Esophagus squamous epithelium (tissue), 5 donors: Measurements from ENCODE around the gene LMBRD1. TPM values are rescaled to one million over a fixed set of nuclear protein-coding genes. Genes with fewer than 3 reads are reported as not detected.
"Not testable (repeated sequence)": the region's sequence is repeated elsewhere in the genome, so short reads cannot be mapped to it uniquely, and the experiment has no call there.

Experiments
- DNase-seq: peaks from one replicate; lab custom pipeline; 2025; lab: John Stamatoyannopoulos, UW
- H3K27ac ChIP-seq, 4 donors: fragments of 200-600 bp; sonication (generic); one replicate each; pipeline ENCODE4 v1.5.1; 2016 to 2019; ENCODE audit warnings: mild to moderate bottlenecking in 1 of 4
- H3K27me3 ChIP-seq, 4 donors: fragments of 200-600 bp; sonication (generic); 1 replicate in 3 of 4; 2 replicates in 1 of 4; pipeline versions ENCODE4 v1.5.1 to v1.6.0; 2017 to 2021; ENCODE audit warnings: antibody characterized with exemption in 1 of 4
- H3K36me3 ChIP-seq, 3 donors: fragments of 200-600 bp; sonication (generic); one replicate each; pipeline ENCODE4 v1.5.1; 2016 to 2019
- H3K4me1 ChIP-seq, 3 donors: fragments of 200-600 bp; sonication (generic); one replicate each; pipeline ENCODE4 v1.5.1; 2017 to 2019
- H3K4me3 ChIP-seq, 4 donors: fragments of 200-600 bp; sonication (generic); 1 replicate in 3 of 4; 2 replicates in 1 of 4; pipeline ENCODE4 v1.5.1; 2016 to 2019; ENCODE audit warnings: mild to moderate bottlenecking in 2 of 4, moderate library complexity in 1 of 4
- H3K9me3 ChIP-seq, 3 donors: fragments of 200-600 bp; sonication (generic); one replicate each; pipeline ENCODE4 v1.5.1; 2016 to 2019
- POLR2A ChIP-seq, 4 donors: fragments of 450-650 bp; IDR thresholded peaks; one replicate each; pipeline ENCODE4 v1.6.1; 2017; ENCODE audit warnings: antibody characterized with exemption in 4 of 4, mild to moderate bottlenecking in 4 of 4, moderate library complexity in 3 of 4
- WGBS, 2 donors: methylation state at CpG; one replicate each; pipeline ENCODE4 v1.1.5; 2018; 5-methylcytosine and 5-hydroxymethylcytosine counted together
- intact Hi-C: fragments of 100-400 bp; cut with DNase I; formaldehyde crosslinking; loops from one replicate; pipeline ENCODE4 v1.15.0; 2022
- total RNA-seq, 4 donors: library from RNA; depleted of rRNA; stranded (reverse); fragments of >200 nt; gene quantifications; one replicate each; pipeline ENCODE4 v1.1.0, GENCODE V29; 2016
- TF ChIP-seq, protein P1 (sequence below), 6 experiments: fragments of 450-650 bp in 4 of 6; fragments of 200-600 bp in 2 of 6; sonication (generic) in 2 of 6; IDR thresholded peaks; one replicate each; pipeline ENCODE4 v1.5.1; 2016 to 2019; ENCODE audit warnings: antibody characterized with exemption in 6 of 6, mild to moderate bottlenecking in 4 of 6, moderate library complexity in 4 of 6
- donor health status: DM: yes; HTN: yes; CAD: no.

The LMBRD1 gene
- total RNA-seq, 4 donors from 2014 or later, result 23.0 to 50.6 (median 41.1) TPM

DNA sequence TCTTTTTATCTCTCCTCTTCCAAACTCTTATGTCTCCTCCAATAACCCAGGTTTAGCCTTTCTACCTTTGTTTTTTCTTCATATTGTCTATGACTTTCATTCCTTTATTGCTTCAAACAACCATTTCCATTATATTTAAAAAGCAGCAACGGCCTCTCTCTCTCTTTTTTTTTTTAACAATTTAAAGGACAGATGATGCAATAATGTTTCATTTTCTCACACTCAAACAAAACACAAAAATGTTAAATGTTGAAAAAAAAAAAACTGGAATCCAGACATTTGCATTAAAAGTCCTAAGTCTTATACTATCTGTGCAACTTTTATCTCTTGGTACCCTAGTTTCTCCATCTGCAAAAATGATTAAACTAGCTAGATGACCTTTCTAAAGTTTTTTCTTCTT is 105.8 kb downstream of the LMBRD1 start:
- 73 to 93% methylated on average over 1 of the region's 1 CpG for WGBS, 2 donors

DNA sequence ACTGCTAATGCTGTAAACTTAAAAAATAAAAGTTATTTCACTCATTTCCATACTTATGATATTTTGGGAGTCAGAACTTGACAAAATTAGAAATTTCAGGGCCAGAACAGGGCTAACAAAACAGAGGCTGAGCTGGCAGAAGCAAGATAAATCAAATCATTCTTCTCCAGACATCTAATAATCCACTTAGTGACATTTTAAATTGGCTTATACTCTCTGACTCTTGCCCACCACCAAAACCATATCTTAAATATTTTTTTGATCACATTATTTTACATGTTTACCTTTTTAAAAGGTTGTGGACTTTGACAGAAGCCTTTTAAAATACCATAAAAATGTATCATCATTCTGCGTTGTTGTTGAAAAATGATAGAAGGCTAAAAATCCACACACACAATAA is 116.5 kb downstream of the LMBRD1 start:
- WGBS, 2 donors, result 97 to 100% methylated on average over 1 of the region's 1 CpG
- TF ChIP-seq, protein P1, sequence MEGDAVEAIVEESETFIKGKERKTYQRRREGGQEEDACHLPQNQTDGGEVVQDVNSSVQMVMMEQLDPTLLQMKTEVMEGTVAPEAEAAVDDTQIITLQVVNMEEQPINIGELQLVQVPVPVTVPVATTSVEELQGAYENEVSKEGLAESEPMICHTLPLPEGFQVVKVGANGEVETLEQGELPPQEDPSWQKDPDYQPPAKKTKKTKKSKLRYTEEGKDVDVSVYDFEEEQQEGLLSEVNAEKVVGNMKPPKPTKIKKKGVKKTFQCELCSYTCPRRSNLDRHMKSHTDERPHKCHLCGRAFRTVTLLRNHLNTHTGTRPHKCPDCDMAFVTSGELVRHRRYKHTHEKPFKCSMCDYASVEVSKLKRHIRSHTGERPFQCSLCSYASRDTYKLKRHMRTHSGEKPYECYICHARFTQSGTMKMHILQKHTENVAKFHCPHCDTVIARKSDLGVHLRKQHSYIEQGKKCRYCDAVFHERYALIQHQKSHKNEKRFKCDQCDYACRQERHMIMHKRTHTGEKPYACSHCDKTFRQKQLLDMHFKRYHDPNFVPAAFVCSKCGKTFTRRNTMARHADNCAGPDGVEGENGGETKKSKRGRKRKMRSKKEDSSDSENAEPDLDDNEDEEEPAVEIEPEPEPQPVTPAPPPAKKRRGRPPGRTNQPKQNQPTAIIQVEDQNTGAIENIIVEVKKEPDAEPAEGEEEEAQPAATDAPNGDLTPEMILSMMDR (IDR thresholded peaks at IDR 0.05), result no peak
- TF ChIP-seq POLR2A (IDR thresholded peaks at IDR 0.05), result no peak
- DNase-seq, result no peak
- H3K4me1 ChIP-seq, result no peaks in the 10 kb centered on the region
- no peak overlapping the region for H3K27ac ChIP-seq
- intact Hi-C loops, result no loop called here
- H3K36me3 ChIP-seq, result peaks cover 0 to 23% (median 0%) of the 10 kb centered on the region in 3 donors
- no peak overlapping the region for H3K4me3 ChIP-seq
- H3K9me3 ChIP-seq, result no peaks in the 10 kb centered on the region
- H3K27me3 ChIP-seq, result no peaks in the 10 kb centered on the region

More for the DNA sequence above, 105.8 kb downstream of the LMBRD1 start:
- no peak for TF ChIP-seq POLR2A (IDR thresholded peaks at IDR 0.05)
- TF ChIP-seq, protein P1 (IDR thresholded peaks at IDR 0.05), result no peak
- Histone ChIP-seq H3K9me3 (no peaks in the 10 kb centered on the region), H3K27ac (no peak overlapping the region), H3K27me3 (no peaks in the 10 kb centered on the region), H3K4me1 (no peaks in the 10 kb centered on the region), H3K36me3 (peaks cover 0 to 16% (median 0%) of the 10 kb centered on the region in 3 donors), H3K4me3 (no peak overlapping the region)
- intact Hi-C loops, result no loop called here
- no peak for DNase-seq

DNA sequence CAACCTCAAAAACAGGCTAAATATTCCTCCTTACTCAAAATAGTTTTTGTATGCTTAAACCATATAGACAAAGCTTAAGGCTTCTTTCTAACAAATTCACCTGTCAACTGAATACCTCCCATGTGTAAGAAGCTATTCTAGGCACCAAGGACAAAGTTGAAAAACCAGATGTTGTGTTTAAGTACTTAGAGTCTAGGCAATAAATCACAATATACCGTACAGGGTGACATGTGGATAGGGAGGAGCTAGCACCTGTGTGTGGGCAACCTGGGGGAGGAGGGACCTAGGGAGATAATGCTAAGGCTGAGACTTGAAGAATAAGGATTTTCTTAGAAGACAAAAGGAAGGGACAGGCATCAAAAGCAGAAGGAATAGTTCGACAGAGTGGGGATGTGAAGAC is 123.5 kb downstream of the LMBRD1 start:
- Histone ChIP-seq H3K36me3 (peaks cover 0 to 72% (median 0%) of the 10 kb centered on the region in 3 donors), H3K4me3 (no peak overlapping the region), H3K27me3 (no peaks in the 10 kb centered on the region), H3K9me3 (no peaks in the 10 kb centered on the region), H3K27ac (no peak overlapping the region), H3K4me1 (no peaks in the 10 kb centered on the region)
- TF ChIP-seq, protein P1 (IDR thresholded peaks at IDR 0.05), result no peak
- TF ChIP-seq POLR2A (IDR thresholded peaks at IDR 0.05), result no peak
- DNase-seq, result no peak
- WGBS, 2 donors, result 48 to 59% methylated on average over 2 of the region's 2 CpGs
- intact Hi-C loops, result no loop called here

DNA sequence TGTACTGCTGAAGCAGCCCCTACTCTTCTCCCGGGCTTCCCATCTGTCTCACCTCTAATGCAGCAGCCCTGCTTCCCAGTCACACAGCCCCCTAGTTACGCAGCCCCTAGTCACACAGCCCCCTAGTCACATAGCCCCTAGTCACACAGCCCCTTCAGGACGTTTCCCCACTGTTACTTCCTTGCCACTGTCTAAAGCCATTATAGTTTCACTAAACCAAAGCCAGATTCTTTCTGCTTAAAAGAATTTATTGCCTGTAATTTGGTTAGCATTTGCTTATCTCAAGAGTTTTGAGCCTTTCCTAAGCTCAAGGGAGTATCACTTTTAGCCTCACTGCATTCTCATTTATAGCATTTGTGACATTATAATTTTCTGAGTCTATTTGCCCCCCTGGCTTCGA is 127.9 kb downstream of the LMBRD1 start:
- DNase-seq, result no peak
- TF ChIP-seq POLR2A (IDR thresholded peaks at IDR 0.05), result no peak
- TF ChIP-seq, protein P1 (IDR thresholded peaks at IDR 0.05), result no peak
- H3K27ac ChIP-seq, result no peak overlapping the region
- peaks cover 0 to 35% (median 0%) of the 10 kb centered on the region in 3 donors for H3K36me3 ChIP-seq
- no peak overlapping the region for H3K4me3 ChIP-seq
- H3K4me1 ChIP-seq, result no peaks in the 10 kb centered on the region
- intact Hi-C loops, result no loop called here
- H3K9me3 ChIP-seq, result no peaks in the 10 kb centered on the region
- 75 to 81% methylated on average over 4 of the region's 4 CpGs for WGBS, 2 donors
- H3K27me3 ChIP-seq, result no peaks in the 10 kb centered on the region

DNA sequence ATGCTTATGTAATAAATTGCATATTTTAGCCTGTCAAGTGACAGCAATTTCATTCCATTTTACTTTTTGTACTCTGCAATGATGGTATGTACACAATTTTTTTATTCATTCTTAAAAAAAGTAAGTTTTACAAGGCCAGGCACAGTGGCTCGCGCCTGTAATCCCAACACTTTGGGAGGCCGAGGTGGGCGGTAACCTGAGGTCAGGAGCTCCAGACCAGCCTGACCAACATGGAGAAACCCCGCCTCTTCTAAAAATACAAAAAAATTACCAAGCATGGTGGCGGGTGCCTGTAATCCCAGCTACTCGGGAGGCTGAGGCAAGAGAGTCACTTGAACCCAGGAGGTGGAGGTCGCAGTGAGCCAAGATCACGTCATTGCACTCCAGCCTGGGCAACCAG is 130.0 kb downstream of the LMBRD1 start:
- 85 to 91% methylated on average over 9 of the region's 9 CpGs for WGBS, 2 donors
- H3K27me3 ChIP-seq, H3K4me3 ChIP-seq, DNase-seq, H3K9me3 ChIP-seq, H3K4me1 ChIP-seq, intact Hi-C loops, H3K27ac ChIP-seq: not testable (repeated sequence)
- peaks cover 0 to 14% (median 0%) of the 10 kb centered on the region in 3 donors for H3K36me3 ChIP-seq

DNA sequence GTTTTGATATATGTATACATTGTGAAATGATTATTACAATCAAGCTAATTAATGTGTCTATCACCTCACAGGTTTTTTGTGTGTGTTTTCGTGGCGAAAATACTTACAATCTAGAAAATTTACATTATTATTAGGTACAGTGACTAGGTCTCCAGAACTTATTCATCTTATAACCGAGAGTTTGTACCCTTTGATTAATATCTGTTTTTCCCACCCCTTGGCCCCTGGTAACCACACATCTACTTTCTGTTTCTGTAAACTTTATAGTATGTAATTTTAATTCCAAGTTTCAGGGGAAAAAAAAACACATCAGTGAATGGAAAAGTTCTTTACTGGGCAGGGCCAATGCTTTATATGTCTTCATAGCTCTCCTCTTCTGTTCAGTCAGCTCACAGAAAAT is 131.4 kb downstream of the LMBRD1 start:
- TF ChIP-seq, protein P1 (IDR thresholded peaks at IDR 0.05), result no peak
- no peak for TF ChIP-seq POLR2A (IDR thresholded peaks at IDR 0.05)
- no peak for DNase-seq
- no peaks in the 10 kb centered on the region for H3K27me3 ChIP-seq
- H3K27ac ChIP-seq, result no peak overlapping the region
- intact Hi-C loops, result no loop called here
- no peaks in the 10 kb centered on the region for H3K4me1 ChIP-seq
- H3K9me3 ChIP-seq, result no peaks in the 10 kb centered on the region
- peaks cover 0 to 3% (median 0%) of the 10 kb centered on the region in 3 donors for H3K36me3 ChIP-seq
- no peak overlapping the region for H3K4me3 ChIP-seq
- WGBS, 2 donors, result 69 to 73% methylated on average over 3 of the region's 3 CpGs
